ENCODE data around the gene WDR64. TPM values are rescaled to one million over a fixed set of nuclear protein-coding genes. Genes with fewer than 3 reads are reported as not detected.

WDR64 gene
- total RNA-seq, 1 experiment from 2014 or later = not detected

GRCh38 chr1:241660424-241660972 lies 8.4 kb downstream of the WDR64 start:
- Histone ChIP-seq H3K4me1 (no peaks in the 10 kb centered on the region), H3K36me3 (ENCODE audit: control insufficient read depth, insufficient read depth, low read length) (no peaks in the 10 kb centered on the region), H3K9me3 (no peaks in the 10 kb centered on the region), H3K4me3 (ENCODE audit: low read depth, low read length) (no peak overlapping the region), H3K27me3 (replicated peaks; ENCODE audit: control insufficient read depth, insufficient read depth, low read length) (no peaks in the 10 kb centered on the region)
- Mint-ChIP-seq H3K4me1 (ENCODE audit: low read depth, unreplicated experiment) (no peaks in the 10 kb centered on the region), H3K27ac (ENCODE audit: unreplicated experiment) (no peak overlapping the region), H3K9me3 (ENCODE audit: unreplicated experiment) (no peaks in the 10 kb centered on the region), H3K27me3 (ENCODE audit: insufficient read depth, unreplicated experiment) (no peaks in the 10 kb centered on the region), H3K36me3 (ENCODE audit: insufficient read depth, unreplicated experiment) (no peaks in the 10 kb centered on the region), H3K4me3 (ENCODE audit: unreplicated experiment) (no peak overlapping the region)
- no peak for TF ChIP-seq CTCF (IDR thresholded peaks at IDR 0.05; ENCODE audit: insufficient read depth in 1 of 2, low read depth in 1 of 2, low read length in 1 of 2, severe bottlenecking in 1 of 2, unreplicated experiment in 1 of 2)
- BruUV-seq (replicated peaks) = no TSS peak
- intact Hi-C loops (cut with micrococcal nuclease; ENCODE audit: unreplicated experiment) = no loop called here
- POLR2A ChIA-PET = no interaction called here
- no peak for DNase-seq
- CTCF ChIA-PET = no interaction called here

GRCh38 chr1:241666419-241666818 lies 14.3 kb downstream of the WDR64 start:
- Mint-ChIP-seq H3K27me3 (ENCODE audit: insufficient read depth, unreplicated experiment) (no peaks in the 10 kb centered on the region), H3K36me3 (ENCODE audit: insufficient read depth, unreplicated experiment) (no peaks in the 10 kb centered on the region)

GRCh38 chr1:241672301-241672700 lies 20.2 kb downstream of the WDR64 start:
- ChIA-PET POLR2A (interaction anchor here (1.0 kb wide), 1 partner anchor 32 kb away, joined by 3 read pairs; no protein-coding TSS in a partner anchor), CTCF (no interaction called here)
- Mint-ChIP-seq H3K4me3 (ENCODE audit: unreplicated experiment) (peak overlapping the region; percentile 4), H3K9me3 (ENCODE audit: unreplicated experiment) (peaks cover 25% of the 10 kb centered on the region), H3K27ac (ENCODE audit: unreplicated experiment) (no peak overlapping the region), H3K36me3 (ENCODE audit: insufficient read depth, unreplicated experiment) (no peaks in the 10 kb centered on the region), H3K4me1 (ENCODE audit: low read depth, unreplicated experiment) (peaks cover 10% of the 10 kb centered on the region), H3K27me3 (ENCODE audit: insufficient read depth, unreplicated experiment) (no peaks in the 10 kb centered on the region)
- TF ChIP-seq CTCF (IDR thresholded peaks at IDR 0.05; ENCODE audit: insufficient read depth in 1 of 2, low read depth in 1 of 2, low read length in 1 of 2, severe bottlenecking in 1 of 2, unreplicated experiment in 1 of 2) = no peak
- DNase-seq = peak in 1 of 2 experiments; percentile 3
- H3K9me3 ChIP-seq = no peaks in the 10 kb centered on the region
- intact Hi-C loops (cut with micrococcal nuclease; ENCODE audit: unreplicated experiment) = no loop called here
- no peak overlapping the region for H3K4me3 ChIP-seq (ENCODE audit: low read depth, low read length)
- BruUV-seq (replicated peaks) = no TSS peak
- H3K27me3 ChIP-seq (replicated peaks; ENCODE audit: control insufficient read depth, insufficient read depth, low read length) = no peaks in the 10 kb centered on the region
- no peaks in the 10 kb centered on the region for H3K36me3 ChIP-seq (ENCODE audit: control insufficient read depth, insufficient read depth, low read length)
- no peaks in the 10 kb centered on the region for H3K4me1 ChIP-seq

More at GRCh38 chr1:241666419-241666818, 14.3 kb downstream of the WDR64 start:
- no peak overlapping the region for H3K4me3 Mint-ChIP-seq (ENCODE audit: unreplicated experiment)
- POLR2A ChIA-PET = no interaction called here
- Histone ChIP-seq H3K4me1 (no peaks in the 10 kb centered on the region), H3K9me3 (no peaks in the 10 kb centered on the region), H3K27me3 (replicated peaks; ENCODE audit: control insufficient read depth, insufficient read depth, low read length) (no peaks in the 10 kb centered on the region), H3K36me3 (ENCODE audit: control insufficient read depth, insufficient read depth, low read length) (no peaks in the 10 kb centered on the region), H3K4me3 (ENCODE audit: low read depth, low read length) (no peak overlapping the region)
- intact Hi-C loops (cut with micrococcal nuclease; ENCODE audit: unreplicated experiment) = no loop called here
- H3K27ac Mint-ChIP-seq (ENCODE audit: unreplicated experiment) = no peak overlapping the region
- CTCF ChIA-PET = no interaction called here
- BruUV-seq (replicated peaks) = no TSS peak
- peaks cover 10% of the 10 kb centered on the region for H3K9me3 Mint-ChIP-seq (ENCODE audit: unreplicated experiment)
- no peak for TF ChIP-seq CTCF (IDR thresholded peaks at IDR 0.05; ENCODE audit: insufficient read depth in 1 of 2, low read depth in 1 of 2, low read length in 1 of 2, severe bottlenecking in 1 of 2, unreplicated experiment in 1 of 2)
- H3K4me1 Mint-ChIP-seq (ENCODE audit: low read depth, unreplicated experiment) = no peaks in the 10 kb centered on the region
- no peak for DNase-seq

Data from Caco-2 (cell line).